Ishikawa (cell line): ENCODE results near the gene RALGAPA2.

Experiments used
- CEBPB ChIP-seq: IDR thresholded peaks from 2 replicates; pipeline ENCODE4 v1.6.1; 2012
- CREB1 ChIP-seq: IDR thresholded peaks from 2 replicates; pipeline ENCODE4 v1.6.1; 2012; ENCODE audit warnings: low read depth
- EGR1 ChIP-seq: IDR thresholded peaks from 2 replicates; pipeline ENCODE4 v1.6.1; 2012
- EP300 ChIP-seq: IDR thresholded peaks from 2 replicates; pipeline ENCODE4 v1.6.1; 2012; ENCODE audit warnings: borderline replicate concordance
- FOXM1 ChIP-seq: IDR thresholded peaks from 2 replicates; pipeline ENCODE4 v1.6.1; 2012; ENCODE audit warnings: low read depth, borderline replicate concordance
- NFIC ChIP-seq: IDR thresholded peaks from 2 replicates; pipeline ENCODE4 v1.6.1; 2012
- RAD21 ChIP-seq: IDR thresholded peaks from 2 replicates; pipeline ENCODE4 v1.6.1; 2012; ENCODE audit warnings: low read depth
- REST ChIP-seq: IDR thresholded peaks from 2 replicates; pipeline ENCODE4 v1.6.1; 2012; ENCODE audit warnings: low read depth, mild to moderate bottlenecking
- TAF1 ChIP-seq: IDR thresholded peaks from 2 replicates; pipeline ENCODE4 v1.6.1; 2012; ENCODE audit warnings: low read depth, mild to moderate bottlenecking
- TCF12 ChIP-seq: IDR thresholded peaks from 2 replicates; pipeline ENCODE4 v1.6.1; 2012; ENCODE audit warnings: low read depth
- TEAD4 ChIP-seq: IDR thresholded peaks from 2 replicates; pipeline ENCODE4 v1.6.1; 2012
- YY1 ChIP-seq: IDR thresholded peaks from 2 replicates; pipeline ENCODE4 v1.6.1; 2012; ENCODE audit warnings: low read depth
- ZBTB7A ChIP-seq: IDR thresholded peaks from 2 replicates; pipeline ENCODE4 v1.6.1; 2012; ENCODE audit warnings: low read depth
- TF ChIP-seq, protein P1 (sequence below): IDR thresholded peaks from 2 replicates; pipeline ENCODE4 v1.6.1; 2012
- TF ChIP-seq, protein P2 (sequence below): IDR thresholded peaks from 2 replicates; pipeline ENCODE4 v1.6.1; 2012

RALGAPA2 gene

DNA sequence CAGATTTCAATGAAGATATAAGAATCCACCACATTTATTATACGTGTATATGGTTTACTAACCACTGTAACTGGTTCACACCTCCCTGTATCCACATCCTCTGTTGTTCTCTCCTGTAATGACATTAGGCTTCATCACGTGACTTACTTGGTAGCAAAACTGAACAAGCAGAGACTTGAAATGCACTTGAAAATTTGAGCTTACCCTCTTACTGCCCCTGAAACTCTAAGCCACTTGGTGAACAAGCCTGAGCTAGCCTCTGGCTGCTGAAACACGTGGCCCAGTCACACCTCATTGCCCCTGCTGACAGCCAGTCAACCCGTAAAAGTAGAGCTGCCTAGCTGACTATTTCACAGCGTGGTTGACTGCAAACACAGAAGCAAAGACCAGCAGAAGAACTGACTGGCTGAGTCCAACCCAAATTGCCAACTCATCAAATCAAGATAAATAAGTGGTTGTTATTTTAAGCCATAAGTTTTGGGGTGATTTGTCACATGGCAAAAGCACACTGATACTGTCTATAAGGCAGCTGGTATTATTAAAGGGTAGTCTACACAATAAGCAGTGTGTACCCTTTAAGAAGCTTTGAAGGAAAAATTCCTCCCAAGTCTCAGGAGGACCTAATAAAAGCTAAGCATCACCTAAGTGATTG lies 109.0 kb downstream of the RALGAPA2 start:
- TF ChIP-seq CEBPB: no peak
- no peak for TF ChIP-seq EGR1
- no peak for TF ChIP-seq YY1
- no peak for TF ChIP-seq ZBTB7A
- no peak for TF ChIP-seq FOXM1
- no peak for TF ChIP-seq NFIC
- TF ChIP-seq, protein P1, sequence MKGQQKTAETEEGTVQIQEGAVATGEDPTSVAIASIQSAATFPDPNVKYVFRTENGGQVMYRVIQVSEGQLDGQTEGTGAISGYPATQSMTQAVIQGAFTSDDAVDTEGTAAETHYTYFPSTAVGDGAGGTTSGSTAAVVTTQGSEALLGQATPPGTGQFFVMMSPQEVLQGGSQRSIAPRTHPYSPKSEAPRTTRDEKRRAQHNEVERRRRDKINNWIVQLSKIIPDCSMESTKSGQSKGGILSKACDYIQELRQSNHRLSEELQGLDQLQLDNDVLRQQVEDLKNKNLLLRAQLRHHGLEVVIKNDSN: peak; percentile 80
- TF ChIP-seq, protein P2, sequence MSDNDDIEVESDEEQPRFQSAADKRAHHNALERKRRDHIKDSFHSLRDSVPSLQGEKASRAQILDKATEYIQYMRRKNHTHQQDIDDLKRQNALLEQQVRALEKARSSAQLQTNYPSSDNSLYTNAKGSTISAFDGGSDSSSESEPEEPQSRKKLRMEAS: peak; percentile 91
- no peak for TF ChIP-seq TEAD4
- no peak for TF ChIP-seq RAD21
- no peak for TF ChIP-seq TAF1

- TF ChIP-seq NFIC (no peak), EGR1 (no peak), YY1 (no peak), TAF1 (no peak)
- TF ChIP-seq, protein P1: no peak
- TF ChIP-seq, protein P2: no peak
Observed at GRCh38 chr20:20597966-20598365, 114.5 kb downstream of the RALGAPA2 start.

- TF ChIP-seq CREB1: no peak
- no peak for TF ChIP-seq TAF1
- TF ChIP-seq TEAD4: no peak
- TF ChIP-seq YY1: no peak
- no peak for TF ChIP-seq CEBPB
- TF ChIP-seq EGR1: no peak
- TF ChIP-seq FOXM1: no peak
- TF ChIP-seq EP300: no peak
- TF ChIP-seq REST: no peak
- TF ChIP-seq, protein P2: no peak
- TF ChIP-seq NFIC: no peak
Observed at GRCh38 chr20:20594171-20594530, 118.3 kb downstream of the RALGAPA2 start.

- TF ChIP-seq ZBTB7A (no peak), FOXM1 (no peak), TAF1 (no peak), TEAD4 (no peak), EP300 (no peak)
Observed at GRCh38 chr20:20593447-20594170, 118.8 kb downstream of the RALGAPA2 start.

- no peak for TF ChIP-seq CEBPB
- no peak for TF ChIP-seq TEAD4
- TF ChIP-seq NFIC: no peak
- TF ChIP-seq EP300: no peak
- TF ChIP-seq YY1: no peak
- TF ChIP-seq TAF1: no peak
- TF ChIP-seq TCF12: no peak
- no peak for TF ChIP-seq ZBTB7A
- TF ChIP-seq, protein P1: no peak
- TF ChIP-seq REST: no peak
- no peak for TF ChIP-seq CREB1
- TF ChIP-seq, protein P2: no peak
- TF ChIP-seq FOXM1: no peak
- TF ChIP-seq RAD21: no peak
- TF ChIP-seq EGR1: no peak
Observed at GRCh38 chr20:20585146-20585545, 127.3 kb downstream of the RALGAPA2 start.
